GM12878 (cell line): ENCODE measurements around the gene ANTXR1. TPM values are rescaled to one million over a fixed set of nuclear protein-coding genes. Genes with fewer than 3 reads are reported as not detected.

Source experiments
- ATAC-seq: fragments of 200-7000 bp; cut with Tn5 transposase; 3 replicates; pipeline ENCODE4 v1.9.1; 2020; ENCODE audit warnings: mild to moderate bottlenecking, moderate library complexity
- BruUV-seq: library from RNA; stranded (reverse); fragments of 400-500 nt; replicated peaks from 2 replicates; lab custom pipeline; 2021; lab: Mats Ljungman, UMichigan
- CTCF ChIA-PET: fragments of 300-600 bp; sonication (Branson Sonifier 250); formaldehyde crosslinking; extraction: SDS; loops from one replicate; lab custom pipeline; 2021; ENCODE audit warnings: inconsistent platforms; lab: Yijun Ruan, JAX
- POLR2A ChIA-PET: fragments of 350-600 bp; formaldehyde crosslinking; extraction: SDS; loops from one replicate; lab custom pipeline; 2021; ENCODE audit warnings: inconsistent platforms; lab: Charles Lee
- RAD21 ChIA-PET: fragments of 300-600 bp; sonication (Branson Sonifier 250); formaldehyde crosslinking; loops from one replicate; lab custom pipeline; 2023; ENCODE audit warnings: antibody characterized with exemption; ENCODE audit not compliant: unreplicated experiment; lab: Charles Lee
- SMC1A ChIA-PET: fragments of 300-600 bp; sonication (Branson Sonifier 250); formaldehyde crosslinking; loops from one replicate; lab custom pipeline; 2023; ENCODE audit not compliant: unreplicated experiment, uncharacterized antibody; lab: Charles Lee
- DNase-seq: peaks from one replicate; pipeline ENCODE4 v3.0.0-alpha.2; 2011; ENCODE audit warnings: low read depth, low spot score
- FAIRE-seq: peaks from 3 replicates; lab custom pipeline; 2011; peaks lifted over from hg19 to GRCh38; lab: Jason Lieb, UNC
- H2AFZ ChIP-seq: 2 replicates; pipeline ENCODE4 v1.6.0; 2011; ENCODE audit warnings: low read depth, low read length, control low read depth; ENCODE audit not compliant: control insufficient read depth
- H3K27ac ChIP-seq: 2 replicates; pipeline ENCODE4 v1.5.1; 2011; ENCODE audit warnings: control low read depth; ENCODE audit not compliant: control insufficient read depth, insufficient read depth
- H3K27me3 ChIP-seq, 2 experiments: replicated peaks in 1 of 2; 2 replicates each; pipeline versions ENCODE4 v1.6.0 to v1.6.1; 2011; ENCODE audit warnings: low read length in 1 of 2; ENCODE audit not compliant: control insufficient read depth in 2 of 2, insufficient read depth in 2 of 2
- H3K36me3 ChIP-seq, 2 experiments: 2 replicates each; pipeline ENCODE4 v1.5.1; 2011; ENCODE audit warnings: low read length in 1 of 2; ENCODE audit not compliant: control insufficient read depth in 2 of 2, insufficient read depth in 2 of 2
- H3K4me1 ChIP-seq: 2 replicates; pipeline ENCODE4 v1.6.1; 2011; ENCODE audit warnings: mild to moderate bottlenecking, low read length, moderate library complexity, mixed read lengths; ENCODE audit not compliant: control insufficient read depth, insufficient read depth
- H3K4me2 ChIP-seq: 2 replicates; pipeline ENCODE4 v1.6.0; 2011; ENCODE audit warnings: control low read depth; ENCODE audit not compliant: control insufficient read depth, insufficient read depth
- H3K4me3 ChIP-seq: fragments of 200-600 bp; sonication (generic); 2 replicates; pipeline ENCODE4 v1.5.1; 2016
- H3K79me2 ChIP-seq: 2 replicates; pipeline ENCODE4 v1.6.0; 2011; ENCODE audit warnings: low read length; ENCODE audit not compliant: control insufficient read depth, insufficient read depth
- H3K9ac ChIP-seq: 2 replicates; pipeline ENCODE4 v1.8.0; 2011; ENCODE audit warnings: low read length, control low read depth, mixed read lengths; ENCODE audit not compliant: control insufficient read depth, insufficient read depth
- H3K9me3 ChIP-seq: replicated peaks from 3 replicates; pipeline ENCODE4 v1.5.1; 2011; ENCODE audit warnings: mild to moderate bottlenecking, low read length; ENCODE audit not compliant: control insufficient read depth, insufficient read depth
- H4K20me1 ChIP-seq: 2 replicates; pipeline ENCODE4 v1.6.0; 2011; ENCODE audit not compliant: control insufficient read depth, insufficient read depth
- BMI1 ChIP-seq: fragments of 450-650 bp; IDR thresholded peaks from 2 replicates; pipeline ENCODE4 v1.6.1; 2016; ENCODE audit warnings: mild to moderate bottlenecking, moderate library complexity, borderline replicate concordance
- EGR1 ChIP-seq, 2 experiments: IDR thresholded peaks; 1 replicate in 1 of 2; 2 replicates in 1 of 2; pipeline ENCODE4 v1.6.1; 2011 to 2012; ENCODE audit warnings: low read depth in 2 of 2, low read length in 2 of 2, borderline replicate concordance in 1 of 2, mild to moderate bottlenecking in 1 of 2, moderate library complexity in 1 of 2
- HDAC2 ChIP-seq: fragments of 200-600 bp; sonication (generic); IDR thresholded peaks from 2 replicates; pipeline ENCODE4 v1.6.1; 2017
- MAX ChIP-seq: IDR thresholded peaks from 2 replicates; pipeline ENCODE4 v1.6.1; 2012; ENCODE audit warnings: low read depth, low read length, improper control_type of control experiment
- SRF ChIP-seq, 2 experiments: IDR thresholded peaks; 2 replicates each; pipeline ENCODE4 v1.6.1; 2011; ENCODE audit warnings: low read depth in 2 of 2, low read length in 2 of 2, mild to moderate bottlenecking in 1 of 2, moderate library complexity in 1 of 2
- WGBS: methylation state at CpG from one replicate; pipeline ENCODE4 v1.1.6; 2016; ENCODE audit warnings: low lambda C conversion rate; ENCODE audit not compliant: insufficient replicate concordance, insufficient coverage; ENCODE audit errors: missing lambda C conversion rate; 5-methylcytosine and 5-hydroxymethylcytosine counted together
- in situ Hi-C: fragments of 300-500 bp; cut with MboI; formaldehyde crosslinking; loops from 9 replicates; pipeline ENCODE4 v1.14.3; 2018; ENCODE audit warnings: mixed read lengths
- intact Hi-C: fragments of 100-400 bp; cut with micrococcal nuclease; formaldehyde crosslinking; loops from one replicate; pipeline ENCODE4 v1.14.2; 2022; ENCODE audit not compliant: unreplicated experiment
- polyA plus RNA-seq, 11 experiments: library from polyadenylated mRNA; depleted of rRNA in 4 of 11; unstranded in 6 of 11; stranded (reverse) in 5 of 11; fragments of >200 nt; fragmentation: Nextera tagmentation in 4 of 11; fragmentation: Illumina TruSeq in 1 of 11; extraction: Ambion mirVana in 4 of 11; extraction: Trizol in 1 of 11; gene quantifications; 1 replicate in 1 of 11; 2 replicates in 10 of 11; pipeline versions ENCODE4 v1.2.1 to v1.2.3, GENCODE V29; 2011 to 2016; ENCODE audit warnings: inconsistent platforms in 2 of 11, missing spikeins in 2 of 11, low read depth in 1 of 11
- total RNA-seq, 4 experiments: library from RNA; depleted of rRNA in 3 of 4; stranded (reverse); fragments of >200 nt in 3 of 4; fragmentation: Illumina TruSeq in 1 of 4; extraction: Trizol in 1 of 4; gene quantifications; 2 replicates each; pipeline versions ENCODE4 v1.2.1 to v1.2.3, GENCODE V29; 2013 to 2021
- TF ChIP-seq, protein P1 (sequence below): fragments of 450-650 bp; IDR thresholded peaks from 2 replicates; pipeline ENCODE4 v1.6.1; 2017; ENCODE audit warnings: mild to moderate bottlenecking, moderate library complexity

The ANTXR1 gene
- total and polyA plus RNA-seq, 10 of the 15 experiments (the other 5 are each of a cell fraction or from before 2014, with no cell fraction given): 0.09 to 0.26 TPM; not detected in 8

DNA sequence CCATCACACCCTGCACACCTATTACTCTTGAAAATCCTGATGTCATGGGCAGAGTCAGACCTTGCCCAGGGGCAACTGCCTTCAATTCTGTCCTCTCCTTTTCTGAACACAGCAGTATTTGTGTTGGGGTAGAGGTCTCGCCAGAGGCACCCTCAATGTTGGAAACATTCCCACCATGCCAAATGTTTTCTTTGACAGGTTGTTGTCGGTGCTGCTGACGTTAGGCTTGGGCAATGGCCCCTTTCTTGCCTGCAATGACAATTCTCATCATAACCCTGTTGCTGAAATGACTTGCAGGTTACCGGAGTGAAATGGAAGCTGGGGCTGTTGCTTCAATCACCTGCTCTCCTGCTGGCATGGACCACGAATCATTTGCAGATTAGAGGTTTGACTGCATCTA lies 20.6 kb upstream of the ANTXR1 start:
- H2AFZ ChIP-seq: no peak overlapping the region
- H3K4me2 ChIP-seq: no peak overlapping the region
- RAD21 ChIA-PET: no interaction called here
- H3K36me3 ChIP-seq: no peaks in the 10 kb centered on the region
- H3K9ac ChIP-seq: no peak overlapping the region
- 0% methylated on average over 5 of the region's 5 CpGs for WGBS
- BruUV-seq: no TSS peak
- FAIRE-seq: no peak
- POLR2A ChIA-PET: interaction anchor here (0.6 kb wide), 1 partner anchor 99 kb away, joined by 3 read pairs; no protein-coding TSS in a partner anchor
- no peak for ATAC-seq
- in situ Hi-C loops: no loop called here
- H3K4me3 ChIP-seq: no peak overlapping the region
- no peaks in the 10 kb centered on the region for H3K4me1 ChIP-seq
- no peak for DNase-seq
- intact Hi-C loops: no loop called here
- no peaks in the 10 kb centered on the region for H3K9me3 ChIP-seq
- CTCF ChIA-PET: interaction anchor here (1.0 to 1.4 kb wide), 2 partner anchors 10 to 283 kb away, joined by 4 read pairs; no protein-coding TSS in a partner anchor
- SMC1A ChIA-PET: no interaction called here
- H3K27ac ChIP-seq: no peak overlapping the region
- H3K27me3 ChIP-seq: no peaks in the 10 kb centered on the region; a peak in 1 of 4 replicates
- no peaks in the 10 kb centered on the region for H4K20me1 ChIP-seq
- no peak for TF ChIP-seq EGR1 (IDR thresholded peaks at IDR 0.05; ENCODE audit: borderline replicate concordance in 1 of 2, low read depth in 2 of 2, low read length in 2 of 2)
- TF ChIP-seq BMI1: no peak
- TF ChIP-seq MAX: no peak
- TF ChIP-seq, protein P1, sequence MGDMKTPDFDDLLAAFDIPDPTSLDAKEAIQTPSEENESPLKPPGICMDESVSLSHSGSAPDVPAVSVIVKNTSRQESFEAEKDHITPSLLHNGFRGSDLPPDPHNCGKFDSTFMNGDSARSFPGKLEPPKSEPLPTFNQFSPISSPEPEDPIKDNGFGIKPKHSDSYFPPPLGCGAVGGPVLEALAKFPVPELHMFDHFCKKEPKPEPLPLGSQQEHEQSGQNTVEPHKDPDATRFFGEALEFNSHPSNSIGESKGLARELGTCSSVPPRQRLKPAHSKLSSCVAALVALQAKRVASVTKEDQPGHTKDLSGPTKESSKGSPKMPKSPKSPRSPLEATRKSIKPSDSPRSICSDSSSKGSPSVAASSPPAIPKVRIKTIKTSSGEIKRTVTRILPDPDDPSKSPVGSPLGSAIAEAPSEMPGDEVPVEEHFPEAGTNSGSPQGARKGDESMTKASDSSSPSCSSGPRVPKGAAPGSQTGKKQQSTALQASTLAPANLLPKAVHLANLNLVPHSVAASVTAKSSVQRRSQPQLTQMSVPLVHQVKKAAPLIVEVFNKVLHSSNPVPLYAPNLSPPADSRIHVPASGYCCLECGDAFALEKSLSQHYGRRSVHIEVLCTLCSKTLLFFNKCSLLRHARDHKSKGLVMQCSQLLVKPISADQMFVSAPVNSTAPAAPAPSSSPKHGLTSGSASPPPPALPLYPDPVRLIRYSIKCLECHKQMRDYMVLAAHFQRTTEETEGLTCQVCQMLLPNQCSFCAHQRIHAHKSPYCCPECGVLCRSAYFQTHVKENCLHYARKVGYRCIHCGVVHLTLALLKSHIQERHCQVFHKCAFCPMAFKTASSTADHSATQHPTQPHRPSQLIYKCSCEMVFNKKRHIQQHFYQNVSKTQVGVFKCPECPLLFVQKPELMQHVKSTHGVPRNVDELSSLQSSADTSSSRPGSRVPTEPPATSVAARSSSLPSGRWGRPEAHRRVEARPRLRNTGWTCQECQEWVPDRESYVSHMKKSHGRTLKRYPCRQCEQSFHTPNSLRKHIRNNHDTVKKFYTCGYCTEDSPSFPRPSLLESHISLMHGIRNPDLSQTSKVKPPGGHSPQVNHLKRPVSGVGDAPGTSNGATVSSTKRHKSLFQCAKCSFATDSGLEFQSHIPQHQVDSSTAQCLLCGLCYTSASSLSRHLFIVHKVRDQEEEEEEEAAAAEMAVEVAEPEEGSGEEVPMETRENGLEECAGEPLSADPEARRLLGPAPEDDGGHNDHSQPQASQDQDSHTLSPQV: no peak
- no peak for TF ChIP-seq SRF (IDR thresholded peaks at IDR 0.05; ENCODE audit: low read depth in 2 of 2, low read length in 2 of 2)
- TF ChIP-seq HDAC2: no peak
- no peaks in the 10 kb centered on the region for H3K79me2 ChIP-seq
